Neural cell (in vitro differentiated cells): ENCODE results near the gene SLC4A5. TPM values are rescaled to one million over a fixed set of nuclear protein-coding genes. Genes with fewer than 3 reads are reported as not detected.
A peak's percentile ranks its signal among the peaks of the same experiment; 100 is the strongest.

ENCODE experiments used
- H2AFZ ChIP-seq: fragments of 200-600, 300-800 bp; sonication (generic), shearing (Covaris generic); 2 replicates; pipeline ENCODE4 v1.6.0; 2014; ENCODE audit warnings: low read depth, mild to moderate bottlenecking, antibody characterized with exemption, low read length, moderate library complexity
- H3F3A ChIP-seq: fragments of 200-600 bp; shearing (Covaris generic); 2 replicates; pipeline ENCODE4 v1.6.1; 2016; ENCODE audit warnings: mild to moderate bottlenecking, moderate library complexity, mixed read lengths, antibody characterized with exemption, low read length; ENCODE audit not compliant: insufficient read depth, poor library complexity, severe bottlenecking
- H3K27ac ChIP-seq: fragments of 200-600, 300-800 bp; sonication (generic), shearing (Covaris generic); 2 replicates; pipeline ENCODE4 v1.5.1; 2014; ENCODE audit warnings: mild to moderate bottlenecking, low read length, moderate library complexity
- H3K27me3 ChIP-seq: fragments of 300-800, 200-600 bp; sonication (generic), shearing (Covaris generic); 2 replicates; pipeline ENCODE4 v1.6.0; 2014; ENCODE audit warnings: mild to moderate bottlenecking, low read depth, low read length, moderate library complexity; ENCODE audit not compliant: insufficient read depth
- H3K36me3 ChIP-seq: fragments of 300-800, 200-600 bp; sonication (generic), shearing (Covaris generic); 2 replicates; pipeline ENCODE4 v1.5.1; 2014; ENCODE audit warnings: mild to moderate bottlenecking, antibody characterized with exemption, low read length, moderate library complexity; ENCODE audit not compliant: insufficient read depth
- H3K4me2 ChIP-seq: fragments of 300-800, 200-600 bp; sonication (generic), shearing (Covaris generic); 2 replicates; pipeline ENCODE4 v1.6.0; 2014; ENCODE audit warnings: mild to moderate bottlenecking, low read length
- H3K4me3 ChIP-seq: fragments of 300-800, 200-600 bp; sonication (generic), shearing (Covaris generic); 2 replicates; pipeline ENCODE4 v1.5.1; 2014; ENCODE audit warnings: mild to moderate bottlenecking, low read length, moderate library complexity
- H3K79me2 ChIP-seq: fragments of 200-600 bp; shearing (Covaris generic); replicated peaks from 2 replicates; pipeline ENCODE4 v1.6.0; 2014; ENCODE audit warnings: mild to moderate bottlenecking, low read length, moderate library complexity; ENCODE audit not compliant: insufficient read depth
- H3K9ac ChIP-seq: fragments of 300-800, 200-600 bp; sonication (generic), shearing (Covaris generic); 2 replicates; pipeline ENCODE4 v1.6.1; 2016; ENCODE audit warnings: mild to moderate bottlenecking, low read length, mixed read lengths
- H3K9me2 ChIP-seq: fragments of 200-600 bp; shearing (Covaris generic); 2 replicates; pipeline ENCODE4 v1.6.1; 2016; ENCODE audit warnings: mild to moderate bottlenecking, low read length, mixed read lengths; ENCODE audit not compliant: insufficient read depth
- H3K9me3 ChIP-seq: fragments of 200-600, 300-800 bp; sonication (generic), shearing (Covaris generic); 2 replicates; pipeline ENCODE4 v1.6.1; 2016; ENCODE audit warnings: mild to moderate bottlenecking, mixed run types, low read length, moderate library complexity, mixed read lengths
- H4K20me1 ChIP-seq: fragments of 200-600 bp; shearing (Covaris generic); 2 replicates; pipeline ENCODE4 v1.6.1; 2016; ENCODE audit warnings: mild to moderate bottlenecking, mixed run types; ENCODE audit not compliant: insufficient read depth
- CTCF ChIP-seq: fragments of 450-650 bp; IDR thresholded peaks from 2 replicates; pipeline ENCODE4 v1.5.1; 2014; ENCODE audit warnings: antibody characterized with exemption, mild to moderate bottlenecking, moderate library complexity; ENCODE audit not compliant: poor library complexity, severe bottlenecking
- EP300 ChIP-seq: fragments of 450-650 bp; conservative IDR thresholded peaks from 2 replicates; pipeline ENCODE4 v1.6.1; 2014; ENCODE audit warnings: antibody characterized with exemption, mild to moderate bottlenecking, moderate library complexity; ENCODE audit not compliant: poor library complexity, severe bottlenecking
- EZH2 ChIP-seq: fragments of 200-600, 300-800 bp; shearing (Covaris generic), sonication (generic); IDR thresholded peaks from 2 replicates; pipeline ENCODE4 v1.6.1; 2014; ENCODE audit warnings: antibody characterized with exemption, low read length, borderline replicate concordance, mild to moderate bottlenecking; ENCODE audit not compliant: insufficient read depth, poor library complexity, severe bottlenecking
- MXI1 ChIP-seq: fragments of 450-650 bp; conservative IDR thresholded peaks from 2 replicates; pipeline ENCODE4 v1.6.1; 2014; ENCODE audit warnings: antibody characterized with exemption, mild to moderate bottlenecking; ENCODE audit not compliant: poor library complexity, severe bottlenecking
- POLR2AphosphoS5 ChIP-seq: IDR thresholded peaks from 2 replicates; pipeline ENCODE4 v1.6.1; 2012
- RAD21 ChIP-seq: fragments of 450-650 bp; conservative IDR thresholded peaks from 2 replicates; pipeline ENCODE4 v1.6.1; 2014; ENCODE audit warnings: antibody characterized with exemption, mild to moderate bottlenecking, moderate library complexity
- REST ChIP-seq: IDR thresholded peaks from 2 replicates; pipeline ENCODE4 v1.6.1; 2012; ENCODE audit warnings: borderline replicate concordance
- SMC3 ChIP-seq: fragments of 450-650 bp; conservative IDR thresholded peaks from 2 replicates; pipeline ENCODE4 v1.6.1; 2014; ENCODE audit warnings: antibody characterized with exemption, mild to moderate bottlenecking, moderate library complexity; ENCODE audit not compliant: poor library complexity
- TAF1 ChIP-seq: IDR thresholded peaks from 2 replicates; pipeline ENCODE4 v1.6.1; 2012; ENCODE audit warnings: low read depth
- polyA plus RNA-seq: library from polyadenylated mRNA; depleted of rRNA; stranded (reverse); fragments of >200 nt; gene quantifications from 2 replicates; pipeline ENCODE4 v1.2.3, GENCODE V29; 2014

The SLC4A5 gene
- polyA plus RNA-seq, 1 donor from 2014 or later = 3.9 TPM

GRCh38 chr2:74391580-74392448 is 48.6 kb upstream of the SLC4A5 start:
- Histone ChIP-seq H3K79me2 (peaks cover 47% of the 10 kb centered on the region), H3K9ac (peak overlapping the region; percentile 78), H2AFZ (peak overlapping the region; percentile 66), H3K9me3 (no peaks in the 10 kb centered on the region), H3K4me2 (peak overlapping the region; percentile 95), H3K27me3 (no peaks in the 10 kb centered on the region), H3K36me3 (no peaks in the 10 kb centered on the region), H4K20me1 (no peaks in the 10 kb centered on the region), H3K27ac (peak overlapping the region; percentile 87), H3K4me3 (peak overlapping the region; percentile 84), H3F3A (no peaks in the 10 kb centered on the region), H3K9me2 (no peaks in the 10 kb centered on the region)
- TF ChIP-seq TAF1 (peak; percentile 75), MXI1 (no peak), EP300 (peak; percentile 51), EZH2 (no peak), SMC3 (peak; percentile 85), REST (peak; percentile 73), POLR2AphosphoS5 (peak; percentile 85), RAD21 (peak; percentile 81), CTCF (peak; percentile 99)

GRCh38 chr2:74391209-74391579 is 48.0 kb upstream of the SLC4A5 start:
- peak overlapping the region; percentile 84 for H3K4me3 ChIP-seq
- H3K9me3 ChIP-seq = no peaks in the 10 kb centered on the region
- H3K36me3 ChIP-seq = no peaks in the 10 kb centered on the region
- no peaks in the 10 kb centered on the region for H3K27me3 ChIP-seq
- no peaks in the 10 kb centered on the region for H3F3A ChIP-seq
- peak overlapping the region; percentile 66 for H2AFZ ChIP-seq
- peak overlapping the region; percentile 78 for H3K9ac ChIP-seq
- H3K9me2 ChIP-seq = no peaks in the 10 kb centered on the region
- peaks cover 53% of the 10 kb centered on the region for H3K79me2 ChIP-seq
- peak overlapping the region; percentile 87 for H3K27ac ChIP-seq
- no peaks in the 10 kb centered on the region for H4K20me1 ChIP-seq
- H3K4me2 ChIP-seq = peak overlapping the region; percentile 95
- TF ChIP-seq SMC3 = no peak
- no peak for TF ChIP-seq EZH2
- TF ChIP-seq MXI1 = peak; percentile 76
